HepG2 (cell line): ENCODE data around the gene MCTS1. TPM values are rescaled to one million over a fixed set of nuclear protein-coding genes. Genes with fewer than 3 reads are reported as not detected.

Source experiments
- AHR ChIP-seq: IDR thresholded peaks from 2 replicates; pipeline ENCODE4 v1.6.1; 2018; ENCODE audit warnings: missing genetic modification reagents, missing compliant biosample characterization
- CCAR2 ChIP-seq: fragments of 200-400 bp; formaldehyde crosslinking; optimal IDR thresholded peaks from 2 replicates; pipeline ENCODE3; 2018; ENCODE audit warnings: low read depth, mild to moderate bottlenecking, low read length, moderate library complexity
- ERF ChIP-seq: IDR thresholded peaks from 2 replicates; pipeline ENCODE4 v1.6.1; 2018; ENCODE audit warnings: missing biosample characterization, missing genetic modification reagents
- GABPA ChIP-seq, 2 experiments: IDR thresholded peaks; 2 replicates each; pipeline ENCODE4 v1.6.1; 2011 to 2016; ENCODE audit warnings: low read depth in 2 of 2, low read length in 1 of 2, missing biosample characterization in 1 of 2, missing genetic modification characterization in 1 of 2
- MIER2 ChIP-seq: IDR thresholded peaks from 2 replicates; pipeline ENCODE4 v1.6.1; 2016; ENCODE audit warnings: missing biosample characterization, missing genetic modification reagents
- MYPOP ChIP-seq: sonication (generic); formaldehyde crosslinking; IDR thresholded peaks from 2 replicates; pipeline ENCODE4 v1.8.1; 2023; ENCODE audit warnings: mild to moderate bottlenecking, moderate library complexity, missing genetic modification reagents
- NFRKB ChIP-seq: fragments of 450-650 bp; IDR thresholded peaks from 2 replicates; pipeline ENCODE4 v1.6.1; 2017
- NKX3-1 ChIP-seq: sonication (generic); formaldehyde crosslinking; IDR thresholded peaks from 2 replicates; pipeline ENCODE4 v1.5.0; 2020; ENCODE audit warnings: missing genetic modification reagents
- NR2F6 ChIP-seq, 2 experiments: IDR thresholded peaks; 2 replicates each; pipeline ENCODE4 v1.6.1; 2016; ENCODE audit warnings: antibody characterized with exemption in 1 of 2, mild to moderate bottlenecking in 1 of 2
- PCBP2 ChIP-seq: fragments of 200-400 bp; formaldehyde crosslinking; optimal IDR thresholded peaks from 2 replicates; pipeline ENCODE3; 2018; ENCODE audit warnings: low read length, low read depth; ENCODE audit not compliant: poor library complexity, severe bottlenecking
- RAD21 ChIP-seq: fragments of 450-650 bp; formaldehyde crosslinking; IDR thresholded peaks from 2 replicates; pipeline ENCODE4 v1.5.0; 2020; ENCODE audit warnings: mild to moderate bottlenecking
- RXRA ChIP-seq: sonication (generic); formaldehyde crosslinking; IDR thresholded peaks from 2 replicates; pipeline ENCODE4 v1.5.1; 2020; ENCODE audit warnings: missing genetic modification reagents
- SAFB2 ChIP-seq: sonication (generic); formaldehyde crosslinking; IDR thresholded peaks from 2 replicates; pipeline ENCODE4 v1.5.1; 2020; ENCODE audit warnings: missing genetic modification reagents, low read depth, mild to moderate bottlenecking, borderline replicate concordance
- SKI ChIP-seq: fragments of 450-650 bp; IDR thresholded peaks from one replicate; pipeline ENCODE4 v1.6.1; 2018; ENCODE audit warnings: mild to moderate bottlenecking; ENCODE audit not compliant: partially characterized antibody
- SNRNP70 ChIP-seq: fragments of 200-400 bp; formaldehyde crosslinking; IDR thresholded peaks from 2 replicates; pipeline ENCODE4 v1.6.1; 2017; ENCODE audit warnings: mild to moderate bottlenecking, low read depth, low read length, moderate library complexity
- SP4 ChIP-seq: sonication (generic); formaldehyde crosslinking; IDR thresholded peaks from 2 replicates; pipeline ENCODE4 v1.8.1; 2023; ENCODE audit warnings: mild to moderate bottlenecking, missing genetic modification reagents
- TARDBP ChIP-seq: sonication (generic); formaldehyde crosslinking; IDR thresholded peaks from 2 replicates; pipeline ENCODE4 v1.8.0; 2022; ENCODE audit warnings: mild to moderate bottlenecking, missing genetic modification reagents
- ZNF142 ChIP-seq: sonication (generic); formaldehyde crosslinking; IDR thresholded peaks from 2 replicates; pipeline ENCODE4 v1.4.0; 2020; ENCODE audit warnings: missing genetic modification reagents
- ZNF232 ChIP-seq: sonication (generic); formaldehyde crosslinking; IDR thresholded peaks from 2 replicates; pipeline ENCODE4 v1.4.0; 2020; ENCODE audit warnings: missing genetic modification reagents, borderline replicate concordance
- ZNF282 ChIP-seq: fragments of 450-650 bp; IDR thresholded peaks from 2 replicates; pipeline ENCODE4 v1.6.1; 2018; ENCODE audit not compliant: partially characterized antibody
- ZNF570 ChIP-seq: sonication (generic); formaldehyde crosslinking; IDR thresholded peaks from 2 replicates; pipeline ENCODE4 v1.4.0; 2020; ENCODE audit warnings: mild to moderate bottlenecking, missing genetic modification reagents, borderline replicate concordance
- ZNF652 ChIP-seq: IDR thresholded peaks from 2 replicates; pipeline ENCODE4 v1.6.1; 2016; ENCODE audit warnings: low read depth, borderline replicate concordance
- ZNF747 ChIP-seq: sonication (generic); formaldehyde crosslinking; IDR thresholded peaks from 2 replicates; pipeline ENCODE4 v1.8.1; 2023; ENCODE audit warnings: missing genetic modification reagents, mild to moderate bottlenecking, borderline replicate concordance
- ZSCAN22 ChIP-seq: sonication (generic); formaldehyde crosslinking; IDR thresholded peaks from 2 replicates; pipeline ENCODE4 v1.4.0; 2020; ENCODE audit warnings: mild to moderate bottlenecking, missing genetic modification reagents
- polyA plus RNA-seq, 8 experiments: library from polyadenylated mRNA; depleted of rRNA in 3 of 8; stranded (reverse) in 7 of 8; unstranded in 1 of 8; fragments of >200 nt; fragmentation: Illumina TruSeq in 4 of 8; extraction: Trizol in 4 of 8; gene quantifications; 2 replicates each; pipeline versions ENCODE4 v1.2.1 to v1.2.3, GENCODE V29; 2011 to 2016; ENCODE audit warnings: low read depth in 4 of 8, missing spikeins in 1 of 8, mixed read lengths in 1 of 8; ENCODE audit not compliant: insufficient read depth in 1 of 8
- total RNA-seq, 5 experiments: library from RNA; depleted of rRNA; stranded (reverse); fragments of >200 nt; fragmentation: Illumina TruSeq; extraction: Trizol; gene quantifications; 2 replicates each; pipeline ENCODE4 v1.2.3, GENCODE V29; 2016; ENCODE audit warnings: low read depth in 1 of 5

Gene MCTS1
- total and polyA plus RNA-seq, 2 of the 13 experiments (the other 11 are each of a cell fraction or from before 2014, with no cell fraction given), result 30.1 to 59.0 TPM

DNA sequence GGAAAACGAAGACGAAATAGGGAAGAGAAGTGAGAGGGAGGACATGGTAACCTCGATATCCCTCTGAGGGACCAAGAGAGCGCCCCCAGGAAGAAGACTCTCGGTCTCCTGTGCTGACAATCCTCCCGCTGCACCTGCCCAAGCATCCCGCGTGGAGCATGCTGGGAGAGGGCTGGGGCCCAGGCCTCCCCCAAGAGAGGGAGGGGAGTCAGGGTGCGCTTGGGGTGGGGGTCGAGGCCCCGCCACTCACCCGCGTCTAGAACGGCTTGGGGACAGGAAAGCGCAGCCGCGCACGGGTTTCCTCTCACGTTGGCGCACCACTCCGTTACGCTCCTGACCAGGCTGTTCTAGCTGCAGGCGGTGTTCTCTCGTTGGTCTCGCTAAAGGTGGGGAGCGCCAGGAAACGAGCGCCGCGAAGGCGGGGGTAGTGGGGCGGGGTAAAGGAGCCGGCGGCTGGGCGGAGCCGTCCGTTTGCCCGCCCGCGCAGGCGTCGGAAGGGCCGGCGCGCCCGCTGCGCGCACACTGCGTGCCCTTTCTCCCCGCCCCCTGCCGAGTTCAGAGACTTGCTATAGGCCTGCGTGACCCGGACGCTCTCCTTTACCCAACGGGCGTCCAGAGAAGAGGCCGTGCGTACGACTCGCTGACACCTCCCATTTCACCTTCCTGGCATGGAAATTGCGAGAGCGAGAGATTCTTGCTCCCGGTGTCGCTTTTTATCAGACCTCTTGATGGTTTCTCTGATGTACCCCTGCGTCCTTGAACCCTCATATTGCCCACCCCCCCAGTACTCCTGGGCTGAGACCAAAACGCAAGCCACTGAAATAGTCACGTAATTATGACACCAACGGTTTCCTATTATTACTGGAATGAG lies 26.0 kb downstream of the MCTS1 start, which contains the start of gene C1GALT1C1 (continued):
- 0 out of 2 replicates have a peak, but pooled peaks have one; percentile 26 for TF ChIP-seq ZNF142 (CRISPR knock-in tag)
- no peak for TF ChIP-seq NFRKB
- no peak for TF ChIP-seq AHR (CRISPR knock-in tag)
- no peak for TF ChIP-seq SNRNP70
- no peak for TF ChIP-seq ZNF570
- TF ChIP-seq ZSCAN22 (CRISPR knock-in tag), result no peak
- no peak for TF ChIP-seq CCAR2
- no peak for TF ChIP-seq ERF (CRISPR knock-in tag)
- TF ChIP-seq SKI, result no peak
- no peak for TF ChIP-seq MYPOP (CRISPR knock-in tag)
- no peak for TF ChIP-seq ZNF232 (CRISPR knock-in tag)
- TF ChIP-seq RAD21, result no peak
- no peak for TF ChIP-seq MIER2 (CRISPR knock-in tag)
- TF ChIP-seq SAFB2 (CRISPR knock-in tag), result no peak
- TF ChIP-seq NKX3-1 (CRISPR knock-in tag), result no peak
- TF ChIP-seq GABPA (IDR thresholded peaks at IDR 0.05; ENCODE audit: low read depth, low read length), result peak; percentile 22; the same call in 1 of the 2 replicates
- peak; percentile 56; the same call in 1 of the 2 replicates for TF ChIP-seq GABPA (CRISPR knock-in tag; IDR thresholded peaks at IDR 0.05; ENCODE audit: low read depth)
- TF ChIP-seq ZNF652 (CRISPR knock-in tag), result no peak
- no peak for TF ChIP-seq NR2F6 (IDR thresholded peaks at IDR 0.05)
- no peak for TF ChIP-seq NR2F6 (CRISPR knock-in tag; IDR thresholded peaks at IDR 0.05)
- TF ChIP-seq SP4, result peak; percentile 69
- TF ChIP-seq ZNF282, result no peak
- no peak for TF ChIP-seq RXRA (CRISPR knock-in tag)
- TF ChIP-seq TARDBP (CRISPR knock-in tag), result no peak
- no peak for TF ChIP-seq PCBP2
- no peak for TF ChIP-seq ZNF747 (CRISPR knock-in tag)
